SU-DHL-6 (cell line): ENCODE measurements around the gene DPF1.

Experiments used
- H2AFZ ChIP-seq: fragments of 200-600 bp; sonication (generic); 2 replicates; pipeline ENCODE4 v1.6.1; 2014; ENCODE audit warnings: low read depth, mild to moderate bottlenecking, moderate library complexity, mixed read lengths, antibody characterized with exemption, low read length; ENCODE audit not compliant: severe bottlenecking
- H3F3A ChIP-seq: fragments of 200-600 bp; shearing (Covaris generic); 2 replicates; pipeline ENCODE4 v1.6.0; 2016; ENCODE audit warnings: antibody characterized with exemption, mild to moderate bottlenecking; ENCODE audit not compliant: insufficient read depth
- H3K27ac ChIP-seq: fragments of 200-600 bp; sonication (generic); 2 replicates; pipeline ENCODE4 v1.5.1; 2016; ENCODE audit warnings: low read depth, mild to moderate bottlenecking, low read length, moderate library complexity, mixed read lengths
- H3K27me3 ChIP-seq: fragments of 200-600 bp; sonication (generic), shearing (Covaris generic); 2 replicates; pipeline ENCODE4 v1.6.0; 2014; ENCODE audit warnings: mild to moderate bottlenecking, low read length
- H3K36me3 ChIP-seq: fragments of 200-600 bp; sonication (generic); 2 replicates; pipeline ENCODE4 v1.6.1; 2014; ENCODE audit warnings: mild to moderate bottlenecking, low read length, mixed read lengths
- H3K4me2 ChIP-seq: fragments of 300-600, 200-600 bp; shearing (Covaris generic), sonication (generic); 2 replicates; pipeline ENCODE4 v1.6.0; 2014; ENCODE audit warnings: low read length, low read depth, mild to moderate bottlenecking; ENCODE audit not compliant: poor library complexity, severe bottlenecking
- H3K4me3 ChIP-seq: fragments of 200-600 bp; sonication (generic); 2 replicates; pipeline ENCODE4 v1.5.1; 2014; ENCODE audit warnings: antibody characterized with exemption, low read length, mild to moderate bottlenecking, mixed read lengths; ENCODE audit not compliant: insufficient read depth, poor library complexity, severe bottlenecking
- H3K79me2 ChIP-seq: fragments of 200-600 bp; sonication (generic); 2 replicates; pipeline ENCODE4 v1.6.1; 2014; ENCODE audit warnings: mild to moderate bottlenecking, low read length, moderate library complexity; ENCODE audit not compliant: insufficient read depth
- H3K9ac ChIP-seq: fragments of 200-600 bp; sonication (generic); 2 replicates; pipeline ENCODE4 v1.7.0; 2014; ENCODE audit warnings: mild to moderate bottlenecking, low read length
- H3K9me2 ChIP-seq: fragments of 200-600 bp; sonication (generic); replicated peaks from 2 replicates; pipeline ENCODE4 v1.6.1; 2014; ENCODE audit warnings: low read length; ENCODE audit not compliant: insufficient read depth
- H3K9me3 ChIP-seq: fragments of 200-600 bp; sonication (generic); 2 replicates; pipeline ENCODE4 v1.6.1; 2014; ENCODE audit warnings: low read length, mixed read lengths; ENCODE audit not compliant: insufficient read depth
- H4K20me1 ChIP-seq: fragments of 200-600 bp; sonication (generic); 2 replicates; pipeline ENCODE4 v1.6.1; 2014; ENCODE audit warnings: low read depth, mild to moderate bottlenecking, antibody characterized with exemption, low read length, moderate library complexity, mixed read lengths
- CTCF ChIP-seq: fragments of 200-600 bp; sonication (generic); IDR thresholded peaks from one replicate; pipeline ENCODE4 v1.5.1; 2017; ENCODE audit warnings: antibody characterized with exemption, mild to moderate bottlenecking, low read length, moderate library complexity; ENCODE audit not compliant: insufficient read depth, poor library complexity, severe bottlenecking
- EZH2phosphoT487 ChIP-seq: fragments of 200-600 bp; sonication (generic), shearing (Covaris generic); conservative IDR thresholded peaks from 2 replicates; pipeline ENCODE4 v1.6.1; 2018; ENCODE audit warnings: mild to moderate bottlenecking, antibody characterized with exemption, low read length, moderate library complexity, mixed read lengths

DPF1 gene

DNA sequence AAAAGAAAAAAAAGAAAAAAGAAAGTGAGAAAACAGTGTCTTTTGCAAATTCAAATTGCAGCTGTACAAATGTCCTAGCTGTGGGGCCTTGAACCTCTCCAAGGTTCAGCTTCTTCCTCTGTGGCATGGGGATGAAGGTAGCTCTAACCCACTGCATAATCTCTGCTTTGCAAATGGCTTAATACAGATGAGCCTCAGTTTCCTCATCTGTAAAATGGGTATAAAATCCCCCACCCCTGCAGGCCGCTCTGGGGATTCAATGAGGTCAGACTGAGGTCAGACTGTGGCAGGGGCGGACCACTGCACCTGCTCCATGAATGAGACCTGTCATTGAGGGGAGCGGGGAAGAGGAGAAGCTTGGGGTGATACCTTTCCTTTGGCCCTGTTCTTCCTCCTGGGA, 5.8 kb downstream of the DPF1 start:
- Histone ChIP-seq H3F3A (no peaks in the 10 kb centered on the region), H3K36me3 (no peaks in the 10 kb centered on the region), H3K9ac (no peak overlapping the region), H4K20me1 (no peaks in the 10 kb centered on the region), H3K27ac (no peak overlapping the region), H3K9me2 (no peaks in the 10 kb centered on the region), H3K79me2 (no peaks in the 10 kb centered on the region), H3K4me3 (no peak overlapping the region), H3K9me3 (no peaks in the 10 kb centered on the region), H3K27me3 (no peaks in the 10 kb centered on the region), H3K4me2 (no peak overlapping the region), H2AFZ (no peak overlapping the region)
- no peak for TF ChIP-seq EZH2phosphoT487
- TF ChIP-seq CTCF: no peak

- Histone ChIP-seq H3K9me3 (no peaks in the 10 kb centered on the region), H3K36me3 (no peaks in the 10 kb centered on the region), H3K4me3 (no peak overlapping the region), H4K20me1 (no peaks in the 10 kb centered on the region), H3K27me3 (no peaks in the 10 kb centered on the region), H2AFZ (no peak overlapping the region), H3K4me2 (no peak overlapping the region), H3K27ac (no peak overlapping the region), H3K79me2 (no peaks in the 10 kb centered on the region), H3K9ac (no peak overlapping the region), H3F3A (no peaks in the 10 kb centered on the region), H3K9me2 (no peaks in the 10 kb centered on the region)
- no peak for TF ChIP-seq CTCF
- TF ChIP-seq EZH2phosphoT487: no peak
Observed at GRCh38 chr19:38216785-38217641, 7.0 kb downstream of the DPF1 start.

- no peak overlapping the region for H3K27ac ChIP-seq
- H2AFZ ChIP-seq: no peak overlapping the region
- no peaks in the 10 kb centered on the region for H3K27me3 ChIP-seq
- H3K4me3 ChIP-seq: no peak overlapping the region
- no peak for TF ChIP-seq EZH2phosphoT487
- TF ChIP-seq CTCF: no peak
- no peak overlapping the region for H3K4me2 ChIP-seq
- no peaks in the 10 kb centered on the region for H4K20me1 ChIP-seq
- no peaks in the 10 kb centered on the region for H3K9me2 ChIP-seq
- H3K9ac ChIP-seq: no peak overlapping the region
- H3K36me3 ChIP-seq: no peaks in the 10 kb centered on the region
- no peaks in the 10 kb centered on the region for H3K9me3 ChIP-seq
- H3F3A ChIP-seq: no peaks in the 10 kb centered on the region
- H3K79me2 ChIP-seq: no peaks in the 10 kb centered on the region
Observed at GRCh38 chr19:38213911-38214625, 10.0 kb downstream of the DPF1 start.
